Gastroesophageal sphincter (tissue), 4 donors: ENCODE results near the gene STYXL2. TPM values are rescaled to one million over a fixed set of nuclear protein-coding genes. Genes with fewer than 3 reads are reported as not detected.

Experiments used
- ATAC-seq: fragments of 150-250 bp; one replicate; pipeline ENCODE4 v1.9.1; 2016; ENCODE audit warnings: mild to moderate bottlenecking, moderate library complexity
- H3K27ac ChIP-seq, 4 donors: fragments of 200-600 bp; sonication (generic) in 3 of 4; 1 replicate in 3 of 4; 2 replicates in 1 of 4; pipeline ENCODE4 v1.5.1; 2016 to 2019
- H3K27me3 ChIP-seq: fragments of 200-600 bp; sonication (generic); one replicate; pipeline ENCODE4 v1.5.1; 2019
- H3K36me3 ChIP-seq, 2 donors: fragments of 200-600 bp; sonication (generic); one replicate each; pipeline ENCODE4 v1.5.1; 2019; ENCODE audit warnings: control low read depth in 1 of 2
- H3K4me1 ChIP-seq, 3 donors: fragments of 200-600 bp; sonication (generic); 1 replicate in 2 of 3; 2 replicates in 1 of 3; pipeline ENCODE4 v1.5.1; 2016 to 2019; ENCODE audit warnings: control low read depth in 2 of 3
- H3K4me3 ChIP-seq, 2 donors: fragments of 200-600 bp; sonication (generic); one replicate each; pipeline ENCODE4 v1.5.1; 2019; ENCODE audit warnings: mild to moderate bottlenecking in 1 of 2, moderate library complexity in 1 of 2
- H3K9me3 ChIP-seq, 3 donors: fragments of 200-600 bp; sonication (generic); one replicate each; pipeline ENCODE4 v1.5.1; 2017 to 2019; ENCODE audit warnings: control low read depth in 2 of 3
- CTCF ChIP-seq, 4 experiments: fragments of 200-600 bp in 2 of 4; fragments of 450-650 bp in 2 of 4; sonication (generic) in 1 of 4; IDR thresholded peaks; one replicate each; pipeline ENCODE4 v1.5.1; 2017 to 2019; ENCODE audit warnings: antibody characterized with exemption in 4 of 4, mild to moderate bottlenecking in 2 of 4, moderate library complexity in 2 of 4
- EP300 ChIP-seq: sonication (generic); formaldehyde crosslinking; IDR thresholded peaks from one replicate; pipeline ENCODE4 v1.6.1; 2017; ENCODE audit warnings: antibody characterized with exemption, mild to moderate bottlenecking
- POLR2A ChIP-seq, 2 donors: fragments of 450-650 bp; IDR thresholded peaks; one replicate each; pipeline ENCODE4 v1.6.1; 2017; ENCODE audit warnings: antibody characterized with exemption in 2 of 2, mild to moderate bottlenecking in 2 of 2, moderate library complexity in 1 of 2
- POLR2AphosphoS5 ChIP-seq: sonication (generic); formaldehyde crosslinking; IDR thresholded peaks from one replicate; pipeline ENCODE4 v1.6.1; 2017; ENCODE audit warnings: antibody characterized with exemption
- WGBS, 2 donors: methylation state at CpG; one replicate each; pipeline ENCODE4 v1.1.5; 2018; ENCODE audit warnings: low coverage in 1 of 2; 5-methylcytosine and 5-hydroxymethylcytosine counted together
- total RNA-seq, 4 donors: library from RNA; depleted of rRNA; stranded (reverse); fragments of >200 nt; gene quantifications; one replicate each; pipeline ENCODE4 v1.1.0, GENCODE V29; 2016

Gene STYXL2
- total RNA-seq, 4 donors from 2014 or later = 0.08 to 0.17 (median 0.16) TPM; not detected in 1

- H3K27me3 ChIP-seq = no peaks in the 10 kb centered on the region
- H3K36me3 ChIP-seq = no peaks in the 10 kb centered on the region
- 73 to 82% methylated on average over 1 of the region's 1 CpG for WGBS, 2 donors
- H3K4me1 ChIP-seq = no peaks in the 10 kb centered on the region
- TF ChIP-seq POLR2AphosphoS5 (no peak), EP300 (no peak), CTCF (IDR thresholded peaks at IDR 0.05) (no peak), POLR2A (IDR thresholded peaks at IDR 0.05) (no peak)
- ATAC-seq = peak; percentile 43
- no peak within 1 kb of the TSS for H3K27ac ChIP-seq
- H3K4me3 ChIP-seq = no peak within 1 kb of the TSS
- no peaks in the 10 kb centered on the region for H3K9me3 ChIP-seq
Measured at GRCh38 chr1:167090314-167090942, 3.4 kb upstream of the STYXL2 start, which contains the start of gene GPA33. TSS of gene GPA33 (minus strand) at chr1:167090377. CDS start at chr1:167090287, 90 bp downstream.

GRCh38 chr1:167092653-167093052, 1.2 kb upstream of the STYXL2 start:
- Histone ChIP-seq H3K9me3 (peaks cover 0 to 7% (median 0%) of the 10 kb centered on the region in 3 donors), H3K4me1 (no peaks in the 10 kb centered on the region), H3K27me3 (no peaks in the 10 kb centered on the region), H3K4me3 (no peak overlapping the region), H3K27ac (no peak overlapping the region), H3K36me3 (no peaks in the 10 kb centered on the region)
- TF ChIP-seq CTCF (IDR thresholded peaks at IDR 0.05) = no peak
- TF ChIP-seq POLR2AphosphoS5 = no peak
- TF ChIP-seq EP300 = no peak
- TF ChIP-seq POLR2A (IDR thresholded peaks at IDR 0.05) = no peak
- ATAC-seq = no peak
- WGBS, 2 donors = 29 to 62% methylated on average over 1 of the region's 1 CpG

GRCh38 chr1:167094690-167095089, 815 bp downstream of the STYXL2 start:
- TF ChIP-seq EP300 (no peak), POLR2AphosphoS5 (no peak), CTCF (IDR thresholded peaks at IDR 0.05) (no peak)
- WGBS, 2 donors = 83% methylated on average over 8 of the region's 8 CpGs; no CpG with 5 or more reads in 1 of the 2 donors
- Histone ChIP-seq H3K4me3 (no peak overlapping the region), H3K36me3 (no peaks in the 10 kb centered on the region), H3K4me1 (no peaks in the 10 kb centered on the region), H3K27ac (no peak overlapping the region), H3K27me3 (no peaks in the 10 kb centered on the region), H3K9me3 (peaks cover 0 to 7% (median 0%) of the 10 kb centered on the region in 3 donors)
- no peak for ATAC-seq

GRCh38 chr1:167095368-167095767, 1.5 kb downstream of the STYXL2 start:
- Histone ChIP-seq H3K27me3 (peaks cover 4% of the 10 kb centered on the region), H3K4me1 (no peaks in the 10 kb centered on the region), H3K9me3 (peaks cover 0 to 7% (median 0%) of the 10 kb centered on the region in 3 donors), H3K27ac (no peak overlapping the region), H3K4me3 (no peak overlapping the region), H3K36me3 (no peaks in the 10 kb centered on the region)
- no peak for TF ChIP-seq EP300
- TF ChIP-seq POLR2A (IDR thresholded peaks at IDR 0.05) = no peak
- TF ChIP-seq POLR2AphosphoS5 = no peak
- TF ChIP-seq CTCF (IDR thresholded peaks at IDR 0.05) = no peak
- 26 to 45% methylated on average over 5 of the region's 5 CpGs for WGBS, 2 donors
- no peak for ATAC-seq

GRCh38 chr1:167099851-167100250, 6.0 kb downstream of the STYXL2 start:
- Histone ChIP-seq H3K4me1 (no peaks in the 10 kb centered on the region), H3K27ac (no peak overlapping the region), H3K9me3 (peaks cover 0 to 7% (median 0%) of the 10 kb centered on the region in 3 donors), H3K27me3 (peaks cover 7% of the 10 kb centered on the region), H3K4me3 (no peak overlapping the region), H3K36me3 (no peaks in the 10 kb centered on the region)
- WGBS, 2 donors = 50 to 100% methylated on average over 1 of the region's 1 CpG
- no peak for ATAC-seq
- TF ChIP-seq POLR2A (IDR thresholded peaks at IDR 0.05) (no peak), CTCF (IDR thresholded peaks at IDR 0.05) (no peak), EP300 (no peak), POLR2AphosphoS5 (no peak)
